ENCODE data around the gene PELI2.

DNA sequence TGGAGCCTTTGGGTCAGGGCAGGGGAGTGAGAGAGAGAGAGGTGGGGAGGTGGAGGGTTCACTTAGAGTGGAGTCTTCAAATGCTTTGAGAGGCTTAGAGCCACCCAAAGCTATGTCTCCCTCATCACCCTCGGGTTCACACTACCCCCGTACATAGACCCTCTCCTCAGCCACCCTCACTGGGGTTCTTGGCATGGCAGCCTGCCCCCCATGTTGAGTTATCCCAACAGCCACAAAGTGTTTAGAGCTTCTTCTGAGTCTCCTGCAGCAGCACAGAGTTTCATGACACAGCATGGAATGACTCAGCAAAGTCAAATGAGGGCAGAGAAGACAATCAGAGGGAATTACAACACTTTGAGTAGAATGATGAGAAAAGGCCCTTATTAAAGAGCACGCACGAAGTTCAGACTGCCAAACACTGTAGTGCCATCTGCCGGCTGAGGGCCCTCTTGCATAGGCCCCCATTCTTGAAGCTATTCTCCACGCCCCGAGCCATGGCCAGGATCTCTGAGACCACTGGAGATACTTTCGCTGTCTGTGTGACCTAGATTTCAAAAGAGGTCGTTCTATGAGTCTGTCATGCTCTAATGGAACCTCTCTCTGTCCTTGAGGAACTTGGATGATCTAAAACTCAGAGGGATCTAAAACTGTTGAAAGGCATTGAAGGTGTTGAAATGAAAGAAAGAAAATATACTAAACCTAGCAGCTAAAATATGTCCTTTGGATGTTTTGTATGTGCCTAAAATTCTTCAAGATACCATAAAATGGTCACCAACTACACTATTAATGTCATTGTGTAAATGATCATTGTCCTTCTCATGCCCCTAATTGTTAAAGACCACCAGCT is 221.9 kb downstream of the PELI2 start:
- TF ChIP-seq, protein P1, sequence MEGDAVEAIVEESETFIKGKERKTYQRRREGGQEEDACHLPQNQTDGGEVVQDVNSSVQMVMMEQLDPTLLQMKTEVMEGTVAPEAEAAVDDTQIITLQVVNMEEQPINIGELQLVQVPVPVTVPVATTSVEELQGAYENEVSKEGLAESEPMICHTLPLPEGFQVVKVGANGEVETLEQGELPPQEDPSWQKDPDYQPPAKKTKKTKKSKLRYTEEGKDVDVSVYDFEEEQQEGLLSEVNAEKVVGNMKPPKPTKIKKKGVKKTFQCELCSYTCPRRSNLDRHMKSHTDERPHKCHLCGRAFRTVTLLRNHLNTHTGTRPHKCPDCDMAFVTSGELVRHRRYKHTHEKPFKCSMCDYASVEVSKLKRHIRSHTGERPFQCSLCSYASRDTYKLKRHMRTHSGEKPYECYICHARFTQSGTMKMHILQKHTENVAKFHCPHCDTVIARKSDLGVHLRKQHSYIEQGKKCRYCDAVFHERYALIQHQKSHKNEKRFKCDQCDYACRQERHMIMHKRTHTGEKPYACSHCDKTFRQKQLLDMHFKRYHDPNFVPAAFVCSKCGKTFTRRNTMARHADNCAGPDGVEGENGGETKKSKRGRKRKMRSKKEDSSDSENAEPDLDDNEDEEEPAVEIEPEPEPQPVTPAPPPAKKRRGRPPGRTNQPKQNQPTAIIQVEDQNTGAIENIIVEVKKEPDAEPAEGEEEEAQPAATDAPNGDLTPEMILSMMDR (IDR thresholded peaks at IDR 0.05; ENCODE audit: low read length): peak; percentile 65
- TF ChIP-seq EZH2 (optimal IDR thresholded peaks at IDR 0.05; ENCODE audit: low read depth, low read length): no peak
